ENCODE measurements around the gene SMOC1. TPM values are rescaled to one million over a fixed set of nuclear protein-coding genes. Genes with fewer than 3 reads are reported as not detected.
A peak's percentile ranks its signal among the peaks of the same experiment; 100 is the strongest.

The SMOC1 gene
- total and polyA plus RNA-seq, 2 of the 8 experiments (the other 6 are each of a cell fraction or from before 2014, with no cell fraction given), result 1.6 to 2.4 TPM

GRCh38 chr14:70011098-70011497 is 131.9 kb downstream of the SMOC1 start:
- no peaks in the 10 kb centered on the region for H3K36me3 ChIP-seq (ENCODE audit: control insufficient read depth in 2 of 4, insufficient read depth in 4 of 4, low read length in 3 of 4)
- no peak overlapping the region for H3K56ac ChIP-seq (replicated peaks; ENCODE audit: insufficient read length, low read depth, low read length)
- FAIRE-seq, result no peak
- no peak overlapping the region for H2AK5ac ChIP-seq (ENCODE audit: low read depth, low read length)
- no peak overlapping the region for H2BK12ac ChIP-seq (ENCODE audit: low read depth, low read length)
- ChIA-PET POLR2A (ENCODE audit: partially characterized antibody) (no interaction called here), CTCF (ENCODE audit: partially characterized antibody) (interaction anchor here (0.8 to 5.4 kb wide), 13 partner anchors 10 to 429 kb away, joined by 3 to 37 read pairs (median 6); partner anchors contain the start of gene SMOC1)
- no peaks in the 10 kb centered on the region for H3K23me2 ChIP-seq (ENCODE audit: low read depth, low read length)
- no peak overlapping the region for H3K14ac ChIP-seq (ENCODE audit: insufficient read length)
- H3K4ac ChIP-seq (replicated peaks; ENCODE audit: insufficient read length, low read depth, low read length), result no peak overlapping the region
- H3K9ac ChIP-seq (replicated peaks in 1 of 4; ENCODE audit: extremely low read depth in 1 of 4, low read depth in 3 of 4, low read length in 3 of 4), result no peak overlapping the region
- no peaks in the 10 kb centered on the region for H3K79me2 ChIP-seq (ENCODE audit: control insufficient read depth in 1 of 2, insufficient read depth in 2 of 2, low read length in 2 of 2)
- no peak overlapping the region for H3K18ac ChIP-seq (ENCODE audit: extremely low read depth, low read length)
- no peaks in the 10 kb centered on the region for H3K27me3 ChIP-seq (replicated peaks in 1 of 4; ENCODE audit: control insufficient read depth in 3 of 4, extremely low read depth in 1 of 4, insufficient read depth in 3 of 4, low read length in 3 of 4)
- H2BK20ac ChIP-seq (ENCODE audit: low read length), result no peak overlapping the region
- H3K4me3 ChIP-seq (ENCODE audit: extremely low read depth in 1 of 4, insufficient read depth in 2 of 4, low read depth in 3 of 4, low read length in 4 of 4), result no peak overlapping the region
- H4K20me1 ChIP-seq (replicated peaks in 1 of 2; ENCODE audit: control insufficient read depth in 1 of 2, insufficient read depth in 2 of 2, low read length in 2 of 2), result no peaks in the 10 kb centered on the region
- H3K9me3 ChIP-seq (ENCODE audit: insufficient read depth in 2 of 2, low read depth in 1 of 2, low read length in 1 of 2), result no peaks in the 10 kb centered on the region
- H4K8ac ChIP-seq (ENCODE audit: extremely low read depth, insufficient read depth, low read length), result no peak overlapping the region
- no peak overlapping the region; the same call in 1 of the 2 replicates for H2BK5ac ChIP-seq (ENCODE audit: low read depth, low read length)
- H2AFZ ChIP-seq (ENCODE audit: low read length), result no peak overlapping the region
- no peak for DNase-seq (ENCODE audit: low read depth in 1 of 2, low spot score in 2 of 2)
- no peaks in the 10 kb centered on the region for H3K79me1 ChIP-seq (ENCODE audit: low read depth, low read length)
- H2BK15ac ChIP-seq (ENCODE audit: low read length), result no peak overlapping the region
- no peak overlapping the region for H3K23ac ChIP-seq (ENCODE audit: insufficient read length)
- 88% methylated on average over 6 of the region's 6 CpGs; no CpG with 5 or more reads in 1 of the 2 experiments for WGBS, 2 experiments (ENCODE audit: extremely low coverage in 1 of 2, insufficient coverage in 1 of 2, insufficient read length in 1 of 2, insufficient replicate concordance in 2 of 2, low coverage in 1 of 2, low lambda C conversion rate in 2 of 2, missing lambda C conversion rate in 1 of 2)
- H3K27ac ChIP-seq (ENCODE audit: low read depth, low read length), result no peak overlapping the region
- H4K5ac ChIP-seq (ENCODE audit: insufficient read length, low read depth, low read length), result no peak overlapping the region
- no peak overlapping the region for H3K4me2 ChIP-seq (ENCODE audit: insufficient read depth in 1 of 2, low read depth in 2 of 2, low read length in 2 of 2)
- H2BK120ac ChIP-seq (replicated peaks; ENCODE audit: low read depth, low read length), result peak overlapping the region; percentile 29
- no peak overlapping the region for H4K91ac ChIP-seq (replicated peaks; ENCODE audit: insufficient read length, low read length)
- H3K4me1 ChIP-seq (replicated peaks in 1 of 4; ENCODE audit: control insufficient read depth in 3 of 4, insufficient read depth in 4 of 4, low read length in 3 of 4), result peaks cover 0 to 11% (median 5%) of the 10 kb centered on the region in 4 experiments; a peak in 3 of 7 replicates

Measured in H1 (cell line).